ENCODE measurements around the gene PLA2G6.
A peak's percentile ranks its signal among the peaks of the same experiment; 100 is the strongest.

Gene PLA2G6

GRCh38 chr22:38111925-38112355 is 69.7 kb downstream of the PLA2G6 start:
- Mint-ChIP-seq H3K27me3 (no peaks in the 10 kb centered on the region), H3K4me3 (no peak overlapping the region), H3K9me3 (no peaks in the 10 kb centered on the region), H3K4me1 (peaks cover 11% of the 10 kb centered on the region), H3K36me3 (ENCODE audit: insufficient read depth) (peaks cover 23% of the 10 kb centered on the region), H3K27ac (ENCODE audit: low read depth) (no peak overlapping the region)
- DNase-seq (ENCODE audit: low spot score in 2 of 2) (no peak), ATAC-seq (replicated peaks; ENCODE audit: extremely low read depth, poor library complexity, severe bottlenecking) (no peak)

- H3K4me3 Mint-ChIP-seq, result no peak overlapping the region
- no peaks in the 10 kb centered on the region for H3K9me3 Mint-ChIP-seq
- peak overlapping the region; percentile 87 for H3K27ac Mint-ChIP-seq (ENCODE audit: low read depth)
- no peak for ATAC-seq (replicated peaks; ENCODE audit: extremely low read depth, poor library complexity, severe bottlenecking)
- H3K27me3 Mint-ChIP-seq, result no peaks in the 10 kb centered on the region
- peaks cover 24% of the 10 kb centered on the region for H3K36me3 Mint-ChIP-seq (ENCODE audit: insufficient read depth)
- no peak for DNase-seq (ENCODE audit: low spot score in 2 of 2)
- H3K4me1 Mint-ChIP-seq, result peaks cover 11% of the 10 kb centered on the region
Observed at GRCh38 chr22:38110863-38111852, 70.5 kb downstream of the PLA2G6 start.

- H3K36me3 Mint-ChIP-seq (ENCODE audit: insufficient read depth), result peaks cover 25% of the 10 kb centered on the region
- DNase-seq (ENCODE audit: low spot score in 2 of 2) (no peak), ATAC-seq (replicated peaks; ENCODE audit: extremely low read depth, poor library complexity, severe bottlenecking) (no peak)
- no peaks in the 10 kb centered on the region for H3K27me3 Mint-ChIP-seq
- no peaks in the 10 kb centered on the region for H3K9me3 Mint-ChIP-seq
- H3K27ac Mint-ChIP-seq (ENCODE audit: low read depth), result peak within 1 kb of the TSS; percentile 99
- H3K4me1 Mint-ChIP-seq, result peaks cover 11% of the 10 kb centered on the region
- peak within 1 kb of the TSS; percentile 67 for H3K4me3 Mint-ChIP-seq
Observed at GRCh38 chr22:38110008-38110862, 71.4 kb downstream of the PLA2G6 start, which contains the start of gene BAIAP2L2. Gene BAIAP2L2, minus strand, starts transcription at chr22:38110684. Its CDS starts 159 bp downstream, at chr22:38110525.

GRCh38 chr22:38109371-38110001 is 72.1 kb downstream of the PLA2G6 start:
- H3K4me3 Mint-ChIP-seq, result peak overlapping the region; percentile 67
- DNase-seq (ENCODE audit: low spot score in 2 of 2) (no peak), ATAC-seq (replicated peaks; ENCODE audit: extremely low read depth, poor library complexity, severe bottlenecking) (no peak)
- peaks cover 15% of the 10 kb centered on the region for H3K4me1 Mint-ChIP-seq
- peaks cover 25% of the 10 kb centered on the region for H3K36me3 Mint-ChIP-seq (ENCODE audit: insufficient read depth)
- no peaks in the 10 kb centered on the region for H3K9me3 Mint-ChIP-seq
- H3K27me3 Mint-ChIP-seq, result no peaks in the 10 kb centered on the region
- peak overlapping the region; percentile 99 for H3K27ac Mint-ChIP-seq (ENCODE audit: low read depth)

- peaks cover 25% of the 10 kb centered on the region for H3K36me3 Mint-ChIP-seq (ENCODE audit: insufficient read depth)
- peaks cover 17% of the 10 kb centered on the region for H3K4me1 Mint-ChIP-seq
- no peaks in the 10 kb centered on the region for H3K9me3 Mint-ChIP-seq
- H3K4me3 Mint-ChIP-seq, result peak overlapping the region; percentile 15
- no peaks in the 10 kb centered on the region for H3K27me3 Mint-ChIP-seq
- peak overlapping the region; percentile 77 for H3K27ac Mint-ChIP-seq (ENCODE audit: low read depth)
- ATAC-seq (replicated peaks; ENCODE audit: extremely low read depth, poor library complexity, severe bottlenecking) (peak; percentile 42), DNase-seq (ENCODE audit: low spot score in 2 of 2) (no peak)
Observed at GRCh38 chr22:38108561-38109319, 72.9 kb downstream of the PLA2G6 start.

GRCh38 chr22:38107692-38108515 is 73.7 kb downstream of the PLA2G6 start:
- ATAC-seq (replicated peaks; ENCODE audit: extremely low read depth, poor library complexity, severe bottlenecking) (no peak), DNase-seq (ENCODE audit: low spot score in 2 of 2) (no peak)
- Mint-ChIP-seq H3K4me1 (peaks cover 21% of the 10 kb centered on the region), H3K36me3 (ENCODE audit: insufficient read depth) (peaks cover 25% of the 10 kb centered on the region), H3K27ac (ENCODE audit: low read depth) (peak overlapping the region; percentile 77), H3K27me3 (no peaks in the 10 kb centered on the region), H3K4me3 (no peak overlapping the region), H3K9me3 (no peaks in the 10 kb centered on the region)

- H3K9me3 Mint-ChIP-seq, result no peaks in the 10 kb centered on the region
- H3K36me3 Mint-ChIP-seq (ENCODE audit: insufficient read depth), result peaks cover 23% of the 10 kb centered on the region
- no peak overlapping the region for H3K27ac Mint-ChIP-seq (ENCODE audit: low read depth)
- H3K4me1 Mint-ChIP-seq, result peaks cover 21% of the 10 kb centered on the region
- no peak for DNase-seq (ENCODE audit: low spot score in 2 of 2)
- H3K27me3 Mint-ChIP-seq, result no peaks in the 10 kb centered on the region
- no peak for ATAC-seq (replicated peaks; ENCODE audit: extremely low read depth, poor library complexity, severe bottlenecking)
- no peak overlapping the region for H3K4me3 Mint-ChIP-seq
Observed at GRCh38 chr22:38106814-38107578, 74.6 kb downstream of the PLA2G6 start.

GRCh38 chr22:38104084-38104483 is 77.5 kb downstream of the PLA2G6 start:
- Mint-ChIP-seq H3K4me3 (no peak overlapping the region), H3K9me3 (no peaks in the 10 kb centered on the region), H3K27me3 (no peaks in the 10 kb centered on the region), H3K27ac (ENCODE audit: low read depth) (peak overlapping the region; percentile 54), H3K36me3 (ENCODE audit: insufficient read depth) (peaks cover 9% of the 10 kb centered on the region), H3K4me1 (peaks cover 24% of the 10 kb centered on the region)
- no peak for ATAC-seq (replicated peaks; ENCODE audit: extremely low read depth, poor library complexity, severe bottlenecking)
- no peak for DNase-seq (ENCODE audit: low spot score in 2 of 2)

- Mint-ChIP-seq H3K4me3 (no peak overlapping the region), H3K27ac (ENCODE audit: low read depth) (no peak overlapping the region), H3K27me3 (no peaks in the 10 kb centered on the region), H3K4me1 (peaks cover 24% of the 10 kb centered on the region), H3K36me3 (ENCODE audit: insufficient read depth) (peaks cover 8% of the 10 kb centered on the region), H3K9me3 (no peaks in the 10 kb centered on the region)
- no peak for ATAC-seq (replicated peaks; ENCODE audit: extremely low read depth, poor library complexity, severe bottlenecking)
- no peak for DNase-seq (ENCODE audit: low spot score in 2 of 2)
Observed at GRCh38 chr22:38103641-38104040, 78.0 kb downstream of the PLA2G6 start.

GRCh38 chr22:38098410-38099249 is 83.0 kb downstream of the PLA2G6 start:
- ATAC-seq (replicated peaks; ENCODE audit: extremely low read depth, poor library complexity, severe bottlenecking), result no peak
- Mint-ChIP-seq H3K27me3 (no peaks in the 10 kb centered on the region), H3K27ac (ENCODE audit: low read depth) (no peak overlapping the region), H3K4me1 (peaks cover 12% of the 10 kb centered on the region), H3K36me3 (ENCODE audit: insufficient read depth) (peaks cover 3% of the 10 kb centered on the region), H3K4me3 (no peak overlapping the region), H3K9me3 (no peaks in the 10 kb centered on the region)
- no peak for DNase-seq (ENCODE audit: low spot score in 2 of 2)

Data from central memory CD8-positive, alpha-beta T cell (primary cell).